ENCODE measurements around the gene BCAN.

Gene BCAN

DNA sequence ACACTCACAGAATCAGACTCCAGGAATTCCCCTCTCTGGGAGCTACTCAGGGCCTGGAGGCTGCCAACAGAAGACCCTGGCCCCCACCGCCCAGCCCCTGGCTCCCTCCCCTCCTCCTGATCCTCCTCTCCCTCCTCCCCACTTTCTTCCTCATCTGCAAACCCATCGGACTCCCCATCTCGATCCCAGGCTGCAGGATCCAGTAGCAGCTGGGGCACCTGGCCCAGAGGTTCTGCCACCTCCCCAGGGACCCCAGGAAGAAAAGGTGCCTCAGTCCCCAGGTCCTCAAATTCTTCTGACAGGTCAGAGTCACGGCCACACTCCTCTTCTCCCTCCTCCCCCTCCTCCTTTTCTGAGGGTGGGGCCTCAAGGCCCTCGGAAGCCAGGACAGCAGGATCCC is 27.9 kb downstream of the BCAN start:
- Histone ChIP-seq H3K27ac (ENCODE audit: low read length) (no peak overlapping the region), H3F3A (ENCODE audit: insufficient read depth, low read length) (no peaks in the 10 kb centered on the region)

GRCh38 chr1:156670359-156670758 is 28.4 kb downstream of the BCAN start:
- no peaks in the 10 kb centered on the region for H3K9me3 ChIP-seq (replicated peaks; ENCODE audit: insufficient read depth, low read length)
- H3K27me3 ChIP-seq (replicated peaks; ENCODE audit: insufficient read depth, low read length): peaks cover 56% of the 10 kb centered on the region
- no peak overlapping the region for H3K4me3 ChIP-seq (ENCODE audit: low read length)
- no peaks in the 10 kb centered on the region for H3K36me3 ChIP-seq (replicated peaks; ENCODE audit: insufficient read depth, low read length)
- H3K9me2 ChIP-seq (replicated peaks; ENCODE audit: insufficient read depth, low read length): no peaks in the 10 kb centered on the region
- H2AFZ ChIP-seq (ENCODE audit: low read length): no peak overlapping the region
- peaks cover 4% of the 10 kb centered on the region for H3K4me1 ChIP-seq (ENCODE audit: low read length)
- H3K4me2 ChIP-seq (ENCODE audit: low read depth, low read length): no peak overlapping the region
- no peak overlapping the region for H3K27ac ChIP-seq (ENCODE audit: low read length)
- no peaks in the 10 kb centered on the region for H4K20me1 ChIP-seq (ENCODE audit: insufficient read depth, low read length)
- no peak overlapping the region for H3K9ac ChIP-seq (ENCODE audit: low read length)
- no peaks in the 10 kb centered on the region for H3F3A ChIP-seq (ENCODE audit: insufficient read depth, low read length)
- TF ChIP-seq EZH2 (optimal IDR thresholded peaks at IDR 0.05; ENCODE audit: low read depth, low read length) (no peak), EZH2phosphoT487 (IDR thresholded peaks at IDR 0.05; ENCODE audit: low read length) (no peak)
- TF ChIP-seq, protein P1, sequence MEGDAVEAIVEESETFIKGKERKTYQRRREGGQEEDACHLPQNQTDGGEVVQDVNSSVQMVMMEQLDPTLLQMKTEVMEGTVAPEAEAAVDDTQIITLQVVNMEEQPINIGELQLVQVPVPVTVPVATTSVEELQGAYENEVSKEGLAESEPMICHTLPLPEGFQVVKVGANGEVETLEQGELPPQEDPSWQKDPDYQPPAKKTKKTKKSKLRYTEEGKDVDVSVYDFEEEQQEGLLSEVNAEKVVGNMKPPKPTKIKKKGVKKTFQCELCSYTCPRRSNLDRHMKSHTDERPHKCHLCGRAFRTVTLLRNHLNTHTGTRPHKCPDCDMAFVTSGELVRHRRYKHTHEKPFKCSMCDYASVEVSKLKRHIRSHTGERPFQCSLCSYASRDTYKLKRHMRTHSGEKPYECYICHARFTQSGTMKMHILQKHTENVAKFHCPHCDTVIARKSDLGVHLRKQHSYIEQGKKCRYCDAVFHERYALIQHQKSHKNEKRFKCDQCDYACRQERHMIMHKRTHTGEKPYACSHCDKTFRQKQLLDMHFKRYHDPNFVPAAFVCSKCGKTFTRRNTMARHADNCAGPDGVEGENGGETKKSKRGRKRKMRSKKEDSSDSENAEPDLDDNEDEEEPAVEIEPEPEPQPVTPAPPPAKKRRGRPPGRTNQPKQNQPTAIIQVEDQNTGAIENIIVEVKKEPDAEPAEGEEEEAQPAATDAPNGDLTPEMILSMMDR (IDR thresholded peaks at IDR 0.05; ENCODE audit: low read length): no peak
- no peaks in the 10 kb centered on the region for H3K79me2 ChIP-seq (ENCODE audit: low read length)
- DNase-seq: no peak

More for the DNA sequence above, 27.9 kb downstream of the BCAN start:
- DNase-seq: no peak
- H3K27me3 ChIP-seq (replicated peaks; ENCODE audit: insufficient read depth, low read length): peaks cover 51% of the 10 kb centered on the region
- H3K4me3 ChIP-seq (ENCODE audit: low read length): no peak overlapping the region
- no peak for TF ChIP-seq EZH2phosphoT487 (IDR thresholded peaks at IDR 0.05; ENCODE audit: low read length)
- TF ChIP-seq EZH2 (optimal IDR thresholded peaks at IDR 0.05; ENCODE audit: low read depth, low read length): no peak
- TF ChIP-seq, protein P1 (IDR thresholded peaks at IDR 0.05; ENCODE audit: low read length): no peak
- no peak overlapping the region for H2AFZ ChIP-seq (ENCODE audit: low read length)
- H4K20me1 ChIP-seq (ENCODE audit: insufficient read depth, low read length): no peaks in the 10 kb centered on the region
- H3K36me3 ChIP-seq (replicated peaks; ENCODE audit: insufficient read depth, low read length): no peaks in the 10 kb centered on the region
- H3K4me1 ChIP-seq (ENCODE audit: low read length): peaks cover 9% of the 10 kb centered on the region
- H3K4me2 ChIP-seq (ENCODE audit: low read depth, low read length): no peak overlapping the region
- H3K9me2 ChIP-seq (replicated peaks; ENCODE audit: insufficient read depth, low read length): no peaks in the 10 kb centered on the region
- no peak overlapping the region for H3K9ac ChIP-seq (ENCODE audit: low read length)
- no peaks in the 10 kb centered on the region for H3K9me3 ChIP-seq (replicated peaks; ENCODE audit: insufficient read depth, low read length)
- H3K79me2 ChIP-seq (ENCODE audit: low read length): no peaks in the 10 kb centered on the region

GRCh38 chr1:156670791-156671190 is 28.9 kb downstream of the BCAN start:
- Histone ChIP-seq H3K4me1 (ENCODE audit: low read length) (no peaks in the 10 kb centered on the region), H3K4me2 (ENCODE audit: low read depth, low read length) (no peak overlapping the region)
- TF ChIP-seq, protein P1 (IDR thresholded peaks at IDR 0.05; ENCODE audit: low read length): no peak
- TF ChIP-seq EZH2 (optimal IDR thresholded peaks at IDR 0.05; ENCODE audit: low read depth, low read length): no peak
- TF ChIP-seq EZH2phosphoT487 (IDR thresholded peaks at IDR 0.05; ENCODE audit: low read length): no peak

More at GRCh38 chr1:156670791-156671190, 28.9 kb downstream of the BCAN start:
- H3K9me3 ChIP-seq (replicated peaks; ENCODE audit: insufficient read depth, low read length): no peaks in the 10 kb centered on the region
- peaks cover 60% of the 10 kb centered on the region for H3K27me3 ChIP-seq (replicated peaks; ENCODE audit: insufficient read depth, low read length)
- no peak overlapping the region for H2AFZ ChIP-seq (ENCODE audit: low read length)
- no peaks in the 10 kb centered on the region for H4K20me1 ChIP-seq (ENCODE audit: insufficient read depth, low read length)
- no peaks in the 10 kb centered on the region for H3K9me2 ChIP-seq (replicated peaks; ENCODE audit: insufficient read depth, low read length)
- H3F3A ChIP-seq (ENCODE audit: insufficient read depth, low read length): no peaks in the 10 kb centered on the region
- H3K27ac ChIP-seq (ENCODE audit: low read length): no peak overlapping the region
- H3K9ac ChIP-seq (ENCODE audit: low read length): no peak overlapping the region
- H3K36me3 ChIP-seq (replicated peaks; ENCODE audit: insufficient read depth, low read length): no peaks in the 10 kb centered on the region
- no peak overlapping the region for H3K4me3 ChIP-seq (ENCODE audit: low read length)
- DNase-seq: no peak
- H3K79me2 ChIP-seq (ENCODE audit: low read length): no peaks in the 10 kb centered on the region
